HG03558 (cell line): ENCODE measurements around the gene MARK3.

ENCODE experiments used
- ATAC-seq: cut with Tn5 transposase; IDR thresholded peaks from one replicate; pipeline ENCODE4 v1.9.1; 2021; ENCODE audit warnings: moderate number of reproducible peaks; ENCODE audit not compliant: unreplicated experiment; ENCODE audit errors: extremely low read depth

MARK3 gene

DNA sequence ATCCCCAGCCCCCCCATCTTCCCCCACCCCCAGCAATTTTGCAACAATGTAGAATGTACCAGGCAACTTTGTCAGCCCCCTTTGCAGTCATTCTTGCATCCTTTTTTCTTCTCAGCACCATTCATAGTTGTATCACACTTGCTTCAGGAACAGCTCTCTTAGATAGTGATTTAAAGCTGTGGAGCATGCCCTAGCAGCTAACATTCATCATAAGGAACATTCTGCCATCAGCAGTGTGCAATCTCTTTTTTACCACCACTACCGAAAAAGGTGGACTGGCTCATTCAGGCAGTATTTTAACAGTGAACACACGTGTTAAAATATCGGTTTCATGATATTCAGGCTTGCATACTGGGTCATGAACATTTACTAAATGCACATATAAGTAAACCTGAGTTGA lies 45.1 kb downstream of the MARK3 start:
- ATAC-seq, result no peak

DNA sequence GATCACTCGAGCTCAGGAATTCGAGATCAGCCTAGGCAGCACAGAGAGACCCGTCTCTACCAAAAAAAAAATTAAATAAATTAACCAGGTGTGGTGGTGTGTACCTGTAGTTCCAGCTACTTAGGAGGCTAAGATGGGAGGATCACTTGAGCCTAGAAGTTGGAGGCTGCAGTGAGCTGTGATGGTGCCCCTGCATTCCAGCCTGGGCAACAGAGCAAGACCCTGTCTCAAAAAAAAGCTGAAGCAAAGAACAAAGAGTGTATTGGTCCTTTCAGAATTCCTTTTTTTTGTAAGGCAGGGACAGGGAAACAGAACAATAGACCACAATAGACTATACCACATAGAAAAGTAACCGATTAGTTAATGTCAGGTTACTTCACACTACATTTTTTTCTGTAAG lies 47.4 kb downstream of the MARK3 start:
- ATAC-seq, result no peak

DNA sequence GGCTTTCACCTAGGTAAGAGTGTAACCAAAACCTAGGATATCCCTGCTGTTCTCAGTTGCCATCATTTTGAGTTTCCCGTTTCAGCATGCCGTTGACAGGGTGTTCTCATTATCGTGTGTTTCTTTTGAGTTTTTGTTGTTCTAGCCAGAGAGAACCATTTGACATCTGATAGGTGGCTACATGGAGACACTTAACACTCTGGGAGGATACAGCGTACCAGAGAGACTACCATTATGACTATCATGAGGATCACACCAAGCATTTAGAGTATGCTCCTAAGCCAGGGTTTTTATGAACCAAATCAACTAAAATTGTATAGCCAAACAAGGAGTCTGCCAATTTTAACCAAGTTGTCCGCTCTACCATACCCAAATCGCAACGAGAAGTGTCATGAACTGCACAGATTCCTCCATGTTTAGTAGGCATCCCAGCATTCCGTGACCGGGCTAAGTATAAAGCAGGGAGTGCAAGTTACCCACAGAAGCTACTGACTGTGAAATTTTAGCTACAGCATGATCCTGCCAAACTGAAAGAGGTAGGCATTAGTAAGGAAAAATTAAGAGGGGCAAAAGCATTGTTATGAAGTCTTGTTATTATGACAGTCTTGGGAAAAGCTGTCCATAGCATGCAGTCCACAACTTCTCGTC lies 48.8 kb downstream of the MARK3 start:
- no peak for ATAC-seq

DNA sequence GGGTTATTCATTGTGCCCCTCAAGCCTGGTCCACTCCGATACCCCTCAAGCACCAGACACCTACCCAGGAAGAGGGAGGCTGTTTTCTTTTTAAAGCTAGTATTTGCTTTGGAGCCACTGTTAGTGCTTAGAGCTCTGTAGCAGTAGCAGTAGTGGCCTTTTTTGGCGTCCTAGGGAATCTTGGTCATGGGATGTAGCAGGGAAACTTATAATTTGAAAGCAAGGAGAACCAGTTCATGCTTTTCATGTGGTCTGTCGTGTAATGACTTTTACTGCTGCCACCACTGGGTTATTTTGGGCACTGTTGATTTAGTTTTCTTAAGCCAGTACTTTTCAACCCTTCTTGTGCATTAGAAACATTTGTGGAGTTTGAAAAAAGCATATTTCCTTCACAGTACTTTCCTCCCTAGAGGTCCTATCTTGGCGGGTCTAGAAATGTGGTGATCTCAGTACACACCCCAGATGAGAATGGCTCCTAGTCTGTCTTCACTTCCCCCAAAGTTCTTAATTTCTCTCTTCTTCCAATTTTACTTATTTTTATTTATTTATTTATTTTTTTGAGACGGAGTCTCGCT lies 49.7 kb downstream of the MARK3 start:
- no peak for ATAC-seq

DNA sequence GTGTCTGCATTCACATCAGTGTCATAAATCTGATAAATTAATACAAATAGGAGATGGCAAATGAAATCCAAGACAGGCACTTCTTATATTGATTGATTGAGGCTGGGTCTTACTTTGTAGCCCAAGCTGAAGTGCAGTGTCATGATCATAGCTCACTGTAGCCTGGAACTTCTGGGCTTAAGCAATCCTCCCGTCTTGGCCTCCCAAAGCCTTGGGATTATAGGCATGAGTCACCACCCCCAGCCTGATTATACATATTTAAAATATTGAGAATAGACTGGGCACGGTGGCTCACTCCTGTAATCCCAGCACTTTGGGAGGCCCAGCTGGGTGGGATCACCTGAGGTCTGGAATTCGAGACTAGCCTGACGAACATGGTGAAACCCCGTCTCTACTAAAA lies 51.3 kb downstream of the MARK3 start:
- no peak for ATAC-seq

DNA sequence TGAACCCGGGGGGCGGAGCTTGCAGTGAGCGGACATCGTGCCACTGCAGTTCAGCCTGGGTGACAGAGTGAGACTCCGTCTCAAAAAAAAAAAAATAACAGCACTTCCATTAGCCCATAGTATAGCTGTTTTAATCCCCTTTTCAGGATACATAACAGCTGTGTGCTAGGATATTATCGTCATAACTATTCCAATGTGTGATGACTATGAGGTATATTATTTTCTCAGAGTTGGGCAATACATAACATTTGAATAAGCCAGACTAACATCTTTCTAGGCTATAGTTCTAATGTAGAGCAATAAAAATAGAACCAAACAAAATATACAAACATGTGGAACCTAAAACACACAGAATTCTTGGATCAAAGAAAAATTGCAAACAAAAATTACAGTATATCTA lies 57.1 kb downstream of the MARK3 start:
- no peak for ATAC-seq

DNA sequence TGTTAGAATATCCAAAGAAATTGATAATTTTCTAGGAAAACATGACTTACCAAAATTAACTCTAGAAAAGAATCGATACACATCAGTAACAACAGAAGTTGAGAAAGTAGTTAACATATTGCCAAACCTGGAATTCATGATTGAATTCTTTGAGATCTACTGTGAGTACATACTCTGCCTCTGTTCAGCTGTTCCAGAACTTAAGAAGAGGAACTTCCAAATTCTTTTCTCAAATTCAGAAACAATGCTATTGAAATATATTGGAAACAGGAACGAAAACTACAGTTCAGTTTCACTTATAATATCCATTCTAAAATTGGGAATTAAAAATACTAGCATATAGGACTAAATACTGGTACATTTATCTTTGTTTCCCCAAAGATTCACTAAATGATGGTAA lies 57.9 kb downstream of the MARK3 start:
- no peak for ATAC-seq

DNA sequence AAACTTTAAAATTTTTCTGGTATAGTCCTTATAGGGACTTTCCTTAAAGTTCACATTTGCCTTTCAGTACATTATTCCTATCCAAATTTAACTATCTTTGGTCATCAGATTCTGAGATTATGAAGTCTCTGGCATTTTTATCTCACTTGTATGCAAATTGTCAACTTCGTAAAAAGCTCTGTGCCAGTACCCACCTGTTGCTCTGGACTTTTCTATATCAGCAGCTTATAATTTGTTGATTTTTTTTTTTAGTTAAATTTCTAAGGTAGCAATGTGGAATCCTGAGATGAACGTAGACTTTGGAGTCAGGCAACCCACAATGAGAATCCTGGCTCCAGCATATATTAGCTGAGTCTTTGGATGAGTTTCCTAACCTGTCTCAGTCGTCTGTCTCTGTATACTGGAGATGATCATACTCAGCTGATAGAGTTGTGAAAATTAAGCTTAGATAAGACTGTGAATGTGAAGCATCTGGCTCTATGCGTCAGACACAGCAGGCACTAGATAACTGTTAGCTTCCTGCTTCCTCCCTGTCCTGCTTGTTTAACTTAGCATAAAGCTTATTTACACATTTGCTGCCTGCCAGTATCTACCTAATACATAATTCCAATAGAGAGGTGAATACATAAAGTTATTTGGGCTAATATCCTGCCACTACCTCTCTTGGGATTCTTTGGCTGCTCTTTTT lies 59.8 kb downstream of the MARK3 start:
- ATAC-seq, result no peak

DNA sequence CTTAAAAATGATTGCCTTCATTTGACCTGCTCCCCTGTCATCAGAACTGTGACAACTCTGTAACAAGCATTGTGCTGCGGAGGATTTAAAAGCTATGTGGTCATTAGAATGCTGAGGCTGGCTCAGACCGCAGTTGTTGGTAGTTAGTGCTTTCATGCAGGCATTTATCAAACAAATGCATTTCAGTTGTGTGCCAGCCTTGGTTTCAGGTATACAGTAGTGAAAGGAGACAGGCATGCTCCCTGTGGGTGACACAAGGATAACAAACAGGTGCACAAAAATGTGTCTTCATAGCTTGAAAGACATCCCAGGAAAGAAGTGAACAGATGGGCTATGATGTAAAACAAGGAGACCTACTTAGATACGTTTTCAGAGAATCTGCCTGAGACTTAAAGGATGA lies 60.6 kb downstream of the MARK3 start:
- ATAC-seq, result no peak

DNA sequence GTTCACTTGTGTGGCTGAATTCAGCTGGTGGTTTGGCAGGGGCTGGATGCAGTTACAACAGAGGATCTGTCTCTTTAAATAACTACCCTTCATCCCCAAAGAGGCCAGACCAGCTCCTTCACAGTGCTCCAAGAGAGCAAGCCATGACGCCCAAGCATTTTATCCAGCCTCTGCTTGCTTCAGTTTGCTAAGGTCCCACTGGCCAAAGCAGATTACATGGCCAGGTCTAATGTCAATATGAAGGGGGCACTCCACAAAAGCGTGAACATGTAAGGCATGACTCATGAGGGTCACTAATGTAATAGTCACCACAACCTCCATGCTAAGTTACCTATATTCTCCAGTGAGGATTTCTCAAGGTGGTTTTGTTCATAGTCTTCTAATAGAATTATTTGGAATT lies 62.9 kb downstream of the MARK3 start:
- ATAC-seq, result no peak

DNA sequence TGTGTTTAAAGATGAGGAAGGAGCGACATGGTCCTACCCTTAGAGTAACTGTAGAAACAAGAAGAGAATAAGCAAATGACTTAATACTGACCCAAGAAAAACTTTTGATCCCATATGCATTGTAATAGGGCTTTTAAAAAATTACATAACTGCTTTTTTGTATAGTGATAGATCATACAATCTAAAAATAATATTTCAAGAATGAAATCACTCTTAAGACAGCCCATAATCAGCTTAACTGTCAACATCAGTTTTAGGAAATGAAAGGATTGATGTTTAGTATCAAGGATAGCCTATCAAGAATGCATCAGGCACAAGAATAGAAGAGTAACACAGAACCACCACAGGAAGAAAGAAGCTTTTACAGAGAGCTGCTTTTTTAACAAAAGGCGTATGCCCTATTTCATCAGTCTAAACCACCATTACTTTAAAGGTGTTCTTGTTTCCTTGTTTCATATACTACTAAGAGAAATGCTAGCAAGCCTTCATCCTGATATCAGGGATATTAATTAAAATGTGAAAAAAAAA lies 64.5 kb downstream of the MARK3 start:
- no peak for ATAC-seq

DNA sequence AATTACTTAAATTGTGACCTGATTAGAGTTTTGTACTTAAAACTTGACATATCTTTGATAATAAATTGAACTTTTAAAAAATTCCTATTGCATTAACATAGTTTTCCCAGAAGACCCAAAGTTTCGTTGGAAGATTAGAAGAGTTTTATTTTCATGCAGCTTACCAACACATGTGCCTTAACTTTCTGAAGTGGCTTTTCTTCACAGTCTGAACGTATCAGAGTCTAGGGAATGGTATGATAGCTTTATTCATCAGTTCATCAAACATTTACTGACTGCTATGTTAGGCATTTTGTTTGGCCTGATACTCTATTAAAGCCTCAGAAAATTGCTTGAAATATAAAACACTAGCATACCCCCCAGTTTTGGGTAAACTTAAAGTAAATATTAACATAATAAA lies 65.2 kb downstream of the MARK3 start:
- no peak for ATAC-seq

DNA sequence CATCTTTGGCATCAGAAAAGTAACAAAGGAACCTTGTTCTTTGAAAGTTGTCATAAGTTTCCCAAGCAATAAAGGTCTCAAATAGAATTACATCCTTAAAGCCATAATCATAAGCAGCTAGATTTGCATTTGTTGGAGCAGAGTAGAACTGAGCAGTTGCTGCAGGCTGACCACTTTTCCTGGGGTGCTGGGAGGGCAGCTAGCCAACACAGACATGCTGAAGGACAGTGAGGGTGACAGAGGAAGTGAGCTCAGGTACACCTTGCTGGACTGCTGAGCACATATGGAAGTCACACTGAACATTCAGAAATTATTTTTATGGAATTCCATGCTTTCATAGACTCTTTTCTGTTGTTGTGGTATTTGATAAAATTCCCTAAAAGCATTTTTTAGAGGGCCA lies 66.2 kb downstream of the MARK3 start:
- ATAC-seq, result no peak

DNA sequence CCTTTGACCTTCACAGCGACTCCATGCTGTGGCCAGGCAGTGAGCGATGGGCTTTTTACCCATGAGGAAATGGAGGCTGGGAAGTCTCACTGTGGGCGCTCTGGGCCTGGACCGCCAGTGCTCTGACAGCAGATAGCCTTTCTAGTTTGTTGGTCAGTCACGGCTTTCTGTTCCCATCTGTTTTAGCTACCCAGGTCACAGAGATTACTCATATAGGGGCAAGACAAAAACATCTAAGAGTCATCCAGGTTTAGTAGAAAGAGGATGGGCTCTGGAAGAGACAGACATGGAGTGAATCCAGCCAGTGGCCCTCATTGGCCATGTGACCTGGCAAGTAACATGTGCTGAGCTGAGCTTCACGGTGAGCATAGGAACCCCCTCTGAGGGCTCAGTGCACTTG lies 68.6 kb downstream of the MARK3 start:
- ATAC-seq, result no peak

DNA sequence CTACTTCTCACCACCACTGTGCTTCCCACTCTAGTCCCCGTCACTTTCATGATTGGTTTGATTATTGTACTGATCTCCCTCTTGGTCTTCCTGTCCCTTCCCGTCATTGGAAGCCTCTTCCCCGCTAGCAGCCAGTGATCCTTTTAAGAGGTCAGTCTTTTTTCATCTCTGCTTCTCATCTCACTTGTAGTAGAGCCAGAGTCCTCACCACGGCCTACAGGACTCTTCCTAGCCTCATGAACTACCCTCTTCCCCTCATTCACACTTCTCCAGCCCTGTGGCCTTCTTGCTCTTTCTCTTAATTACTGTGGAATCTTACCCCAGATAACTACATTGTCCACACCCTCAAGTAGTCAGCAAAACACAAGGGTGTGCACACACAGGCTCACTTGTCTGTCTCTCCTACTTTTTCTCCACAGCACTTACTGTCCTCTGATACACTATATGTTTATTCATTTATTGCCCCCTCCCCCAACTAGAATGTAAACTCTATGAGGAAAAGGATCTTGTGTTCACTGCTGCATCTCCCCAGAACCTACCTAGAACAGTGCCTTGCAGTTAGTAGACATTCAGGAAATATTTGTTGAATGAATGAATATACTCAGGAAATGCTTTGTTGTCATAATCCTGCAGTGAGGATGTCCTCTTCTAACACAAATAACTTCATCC lies 71.1 kb downstream of the MARK3 start:
- no peak for ATAC-seq

DNA sequence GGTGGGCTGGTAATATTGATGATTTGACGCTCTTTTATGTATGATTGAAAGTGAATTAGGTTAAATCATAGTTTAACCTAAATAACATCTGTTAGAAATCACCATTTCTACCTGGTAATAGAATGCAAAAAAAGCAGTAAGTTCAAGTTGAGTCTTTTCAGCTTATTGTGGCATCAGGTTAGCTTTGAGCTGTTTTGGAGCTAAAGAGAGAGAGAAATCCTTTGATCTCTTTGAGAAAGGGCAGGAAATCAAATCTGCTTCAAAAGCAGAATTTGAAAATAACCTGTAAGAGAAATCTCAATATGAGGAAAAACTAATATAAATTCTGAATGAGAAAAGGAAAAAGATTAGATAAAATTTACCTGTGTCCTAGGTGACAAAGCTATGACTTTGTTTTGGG lies 75.2 kb downstream of the MARK3 start:
- ATAC-seq, result no peak

DNA sequence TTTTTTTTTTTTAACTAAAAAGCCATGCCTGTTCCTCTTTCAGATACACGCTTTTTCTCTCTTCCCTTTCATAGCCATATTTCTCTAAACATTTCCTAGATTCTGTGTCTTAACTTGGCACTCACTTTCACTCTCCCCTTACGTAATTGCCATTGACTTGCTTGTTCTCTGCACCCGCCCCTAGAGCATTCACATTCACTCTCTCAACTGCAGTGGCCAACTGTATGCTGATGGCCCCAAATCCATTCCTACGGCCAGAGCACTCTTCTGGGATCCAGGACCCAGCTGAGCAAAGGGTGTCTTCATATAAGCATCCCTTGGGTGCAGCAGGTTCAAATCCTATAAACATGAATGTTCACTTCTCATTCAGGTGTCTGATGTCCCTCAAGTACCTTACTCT lies 77.9 kb downstream of the MARK3 start:
- ATAC-seq, result no peak

DNA sequence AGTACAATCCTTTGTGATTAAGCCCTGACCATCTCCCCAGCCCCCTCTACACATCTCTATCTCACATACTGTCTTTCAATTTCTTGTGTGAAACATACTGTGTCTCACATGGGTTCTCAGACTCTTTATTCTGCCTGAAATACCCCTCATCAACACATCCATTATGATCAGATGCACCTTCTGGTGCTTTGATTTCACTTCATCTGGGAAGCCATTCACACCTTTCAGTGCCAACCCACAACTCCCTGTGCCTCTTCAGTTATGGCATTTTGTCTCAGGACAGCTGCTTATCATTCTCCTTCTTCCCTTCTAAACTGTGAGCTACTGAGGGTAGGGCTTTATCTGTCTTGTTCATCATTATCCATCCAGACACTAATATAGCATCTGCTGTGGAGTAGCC lies 78.6 kb downstream of the MARK3 start:
- ATAC-seq, result no peak

DNA sequence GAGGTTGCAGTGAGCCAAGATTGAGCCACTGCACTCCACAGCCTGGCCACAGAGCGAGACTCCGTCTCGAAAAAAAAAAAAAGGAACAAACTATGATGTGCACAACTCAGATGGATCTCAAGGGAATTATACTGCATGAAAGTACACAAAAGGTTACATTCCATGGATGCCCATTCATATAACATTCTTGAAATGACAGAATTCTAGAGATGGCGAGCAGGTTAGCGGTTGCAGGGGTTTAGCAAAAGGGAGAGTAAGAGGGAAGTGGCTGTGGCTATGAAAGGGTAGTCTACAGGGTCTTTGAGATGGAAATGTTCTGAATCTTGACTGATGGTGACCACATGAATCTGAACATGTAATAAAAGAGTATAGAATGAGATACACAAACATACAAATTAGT lies 87.7 kb downstream of the MARK3 start:
- ATAC-seq, result no peak

DNA sequence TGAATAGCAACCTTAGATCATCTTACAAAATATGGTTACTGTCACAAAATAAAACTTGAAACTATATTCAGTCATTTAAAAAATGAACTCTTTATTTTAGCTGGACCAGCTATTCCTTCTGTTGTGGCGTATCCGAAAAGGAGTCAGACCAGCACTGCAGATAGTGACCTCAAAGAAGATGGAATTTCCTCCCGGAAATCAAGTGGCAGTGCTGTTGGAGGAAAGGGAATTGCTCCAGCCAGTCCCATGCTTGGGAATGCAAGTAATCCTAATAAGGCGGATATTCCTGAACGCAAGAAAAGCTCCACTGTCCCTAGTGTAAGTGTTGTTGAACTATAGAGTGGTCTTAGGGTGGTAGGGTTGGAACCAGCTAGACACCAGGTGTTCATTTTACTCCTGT lies 89.7 kb downstream of the MARK3 start:
- no peak for ATAC-seq

DNA sequence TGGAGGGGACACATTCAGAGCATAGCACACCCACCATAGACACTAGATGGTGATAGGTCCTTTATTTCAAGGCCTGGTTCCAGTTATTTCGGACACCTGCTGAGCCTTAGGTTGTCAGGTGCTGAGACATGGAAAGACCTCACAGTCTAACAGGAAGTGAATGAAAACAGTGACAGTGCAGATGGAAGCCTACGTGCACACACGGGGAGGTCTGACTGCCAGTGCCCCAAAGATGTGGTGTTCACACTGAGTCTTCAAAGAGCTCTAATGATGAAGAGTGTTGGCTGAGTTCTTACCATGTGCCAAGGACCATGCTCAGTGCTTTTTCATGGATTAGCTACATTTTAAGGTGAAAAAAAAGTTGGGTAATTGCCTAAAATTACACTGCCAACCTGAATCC lies 90.8 kb downstream of the MARK3 start:
- ATAC-seq, result no peak
